DND-41 (cell line): ENCODE data around the gene MT1G.

Experiments used
- EZH2 ChIP-seq: IDR thresholded peaks from 3 replicates; pipeline ENCODE4 v1.6.1; 2012; ENCODE audit warnings: borderline replicate concordance, low read depth, mild to moderate bottlenecking, moderate library complexity, low read length, inconsistent platforms; ENCODE audit not compliant: severe bottlenecking
- TF ChIP-seq, protein P1 (sequence below): IDR thresholded peaks from 2 replicates; pipeline ENCODE4 v1.5.1; 2012; ENCODE audit warnings: borderline replicate concordance, low read length, moderate library complexity, mild to moderate bottlenecking; ENCODE audit not compliant: poor library complexity, severe bottlenecking; ENCODE audit errors: extremely low read depth

DNA sequence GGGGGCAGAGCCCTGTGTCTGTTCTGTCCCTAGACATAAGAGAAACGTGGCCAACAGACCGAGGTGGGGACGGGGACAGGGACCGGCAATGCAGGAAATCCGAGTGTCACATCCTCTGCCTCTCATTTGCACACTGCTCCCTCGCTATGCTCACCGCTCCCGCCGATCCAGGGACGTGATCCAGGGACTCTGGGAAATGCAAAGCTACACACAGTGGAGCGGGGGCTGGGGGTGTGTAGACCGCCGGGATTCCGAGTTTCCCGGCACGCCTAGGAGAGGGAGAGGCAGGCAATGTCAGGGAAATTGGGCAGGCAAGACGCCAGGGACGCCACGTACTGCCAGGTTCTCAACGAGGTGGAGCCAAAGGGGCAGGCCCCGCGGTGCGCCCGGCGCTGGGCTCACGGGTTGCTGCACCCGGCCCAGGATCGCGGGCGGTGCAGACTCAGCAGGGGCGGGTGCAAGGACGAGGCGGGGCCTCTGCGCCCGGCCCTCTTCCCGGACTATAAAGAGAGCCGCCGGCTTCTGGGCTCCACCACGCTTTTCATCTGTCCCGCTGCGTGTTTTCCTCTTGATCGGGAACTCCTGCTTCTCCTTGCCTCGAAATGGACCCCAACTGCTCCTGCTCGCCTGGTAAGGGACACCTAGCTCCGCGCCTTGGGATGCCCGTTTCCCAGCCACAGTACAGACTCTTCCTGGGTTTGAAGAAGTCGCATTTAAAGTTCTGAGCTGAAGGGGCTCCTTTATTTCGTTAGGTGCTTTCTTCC is 14.3 kb upstream of the MT1G start, which contains the start of gene MT1X:
- TF ChIP-seq, protein P1, sequence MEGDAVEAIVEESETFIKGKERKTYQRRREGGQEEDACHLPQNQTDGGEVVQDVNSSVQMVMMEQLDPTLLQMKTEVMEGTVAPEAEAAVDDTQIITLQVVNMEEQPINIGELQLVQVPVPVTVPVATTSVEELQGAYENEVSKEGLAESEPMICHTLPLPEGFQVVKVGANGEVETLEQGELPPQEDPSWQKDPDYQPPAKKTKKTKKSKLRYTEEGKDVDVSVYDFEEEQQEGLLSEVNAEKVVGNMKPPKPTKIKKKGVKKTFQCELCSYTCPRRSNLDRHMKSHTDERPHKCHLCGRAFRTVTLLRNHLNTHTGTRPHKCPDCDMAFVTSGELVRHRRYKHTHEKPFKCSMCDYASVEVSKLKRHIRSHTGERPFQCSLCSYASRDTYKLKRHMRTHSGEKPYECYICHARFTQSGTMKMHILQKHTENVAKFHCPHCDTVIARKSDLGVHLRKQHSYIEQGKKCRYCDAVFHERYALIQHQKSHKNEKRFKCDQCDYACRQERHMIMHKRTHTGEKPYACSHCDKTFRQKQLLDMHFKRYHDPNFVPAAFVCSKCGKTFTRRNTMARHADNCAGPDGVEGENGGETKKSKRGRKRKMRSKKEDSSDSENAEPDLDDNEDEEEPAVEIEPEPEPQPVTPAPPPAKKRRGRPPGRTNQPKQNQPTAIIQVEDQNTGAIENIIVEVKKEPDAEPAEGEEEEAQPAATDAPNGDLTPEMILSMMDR, result no peak
- no peak for TF ChIP-seq EZH2
